ENCODE data around the gene AGPAT2.
"Not testable (repeated sequence)": the region's sequence is repeated elsewhere in the genome, so short reads cannot be mapped to it uniquely, and the experiment has no call there.

AGPAT2 gene

GRCh38 chr9:136643596-136644342 is 43.5 kb downstream of the AGPAT2 start:
- no peak for DNase-seq

DNA sequence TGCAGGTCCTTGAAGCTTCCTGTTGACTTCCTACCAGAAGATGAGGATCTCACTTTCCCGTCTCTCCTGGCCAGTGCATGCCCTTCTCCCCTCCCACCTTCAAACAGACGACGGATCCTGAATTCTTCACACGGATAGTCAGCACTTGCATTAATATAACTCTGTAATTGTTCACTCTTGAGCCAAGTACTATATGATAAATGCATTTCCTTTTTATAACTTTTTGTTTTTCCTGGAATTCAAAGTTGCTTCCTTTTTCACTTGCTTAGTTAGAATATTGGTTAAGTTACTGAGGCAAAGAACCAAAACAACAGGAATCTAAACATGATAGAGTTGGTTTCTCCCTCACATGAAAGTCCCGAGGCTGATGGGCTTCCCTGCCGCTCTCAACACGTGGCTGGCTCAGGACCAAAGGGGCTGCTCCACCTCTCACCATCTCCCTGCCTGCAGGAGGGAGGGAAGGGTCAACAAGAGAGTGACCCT is 44.8 kb downstream of the AGPAT2 start:
- DNase-seq = no peak

DNA sequence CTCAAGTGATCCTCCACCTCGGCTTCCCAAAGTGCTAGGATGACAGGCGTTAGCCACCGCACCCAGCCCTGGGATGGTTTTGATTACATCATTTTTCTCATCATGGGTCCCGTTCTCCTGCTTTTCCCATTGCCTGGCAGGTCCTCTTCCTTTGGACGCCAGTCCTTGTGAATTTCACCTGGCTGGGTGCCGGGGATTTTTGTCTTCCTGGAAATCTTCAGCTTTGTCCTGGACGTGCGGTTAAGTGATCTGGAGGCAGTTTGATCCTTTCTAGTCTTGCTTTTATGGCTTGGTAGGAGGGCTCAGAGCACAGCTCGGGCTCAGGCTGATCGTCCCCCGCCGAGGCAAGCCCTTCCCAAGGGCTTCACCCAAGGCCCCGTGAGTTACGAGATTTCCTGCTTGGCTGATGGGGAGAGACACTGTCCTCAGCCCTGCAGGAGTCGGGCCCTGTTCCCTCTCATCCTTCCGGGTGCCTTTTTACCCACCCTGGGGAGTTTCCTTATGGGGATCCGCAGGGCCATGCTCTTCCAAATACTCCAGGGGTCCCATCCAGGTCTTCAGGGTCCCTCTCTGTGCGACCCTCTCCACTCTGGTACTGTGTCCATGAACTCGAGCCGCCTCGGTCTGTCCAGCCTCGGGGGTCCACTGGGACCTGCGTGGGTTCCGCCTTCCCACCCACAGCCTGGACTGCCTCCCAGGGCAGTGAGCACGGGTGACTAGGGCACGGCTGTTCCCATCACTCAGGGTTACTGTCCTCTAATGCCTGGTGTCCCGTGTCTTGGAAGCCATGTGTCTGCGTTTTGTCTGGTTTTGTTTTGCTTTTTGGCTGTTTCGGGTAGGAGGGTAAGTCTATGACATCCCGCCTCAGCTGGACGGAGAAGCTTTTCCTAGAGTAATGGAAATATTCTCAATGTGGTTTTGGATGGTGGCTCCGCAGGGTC is 46.8 kb downstream of the AGPAT2 start:
- no peak for DNase-seq

DNA sequence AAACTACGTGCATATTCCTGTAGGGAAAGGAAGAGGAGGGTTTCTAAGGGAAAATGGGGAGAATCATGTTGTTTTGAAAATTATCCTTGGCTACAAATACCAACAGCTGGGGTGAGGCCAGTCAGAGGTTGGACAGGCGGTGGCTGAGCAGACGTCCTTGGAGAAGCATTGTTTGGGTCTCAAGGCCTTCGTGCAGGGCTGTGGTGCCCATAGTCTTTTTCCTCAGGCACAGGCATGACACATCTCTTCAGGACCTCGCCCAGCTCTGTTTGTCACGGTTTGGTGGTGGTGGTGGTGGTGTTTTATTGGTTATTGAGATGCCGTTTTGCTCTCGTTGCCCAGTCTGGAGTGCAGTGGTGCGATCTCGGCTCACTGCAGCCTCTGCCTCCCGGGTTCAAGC is 52.4 kb downstream of the AGPAT2 start:
- no peak for DNase-seq

- DNase-seq = not testable (repeated sequence)
Measured at GRCh38 chr9:136632491-136633106, 54.7 kb downstream of the AGPAT2 start.

DNA sequence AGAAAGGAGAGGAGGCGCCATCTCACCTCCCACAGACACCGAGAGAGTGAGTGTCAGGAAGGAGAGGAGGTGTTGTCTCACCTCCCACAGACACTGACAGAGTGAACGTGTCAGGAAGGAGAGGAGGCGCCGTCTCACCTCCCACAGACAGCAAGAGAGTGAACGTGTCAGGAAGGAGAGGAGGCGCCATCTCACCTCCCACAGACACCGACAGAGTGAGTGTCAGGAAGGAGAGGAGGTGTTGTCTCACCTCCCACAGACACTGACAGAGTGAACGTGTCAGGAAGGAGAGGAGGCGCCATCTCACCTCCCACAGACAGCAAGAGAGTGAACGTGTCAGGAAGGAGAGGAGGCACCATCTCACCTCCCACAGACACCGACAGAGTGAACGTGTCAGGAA is 55.2 kb downstream of the AGPAT2 start:
- not testable (repeated sequence) for DNase-seq

DNA sequence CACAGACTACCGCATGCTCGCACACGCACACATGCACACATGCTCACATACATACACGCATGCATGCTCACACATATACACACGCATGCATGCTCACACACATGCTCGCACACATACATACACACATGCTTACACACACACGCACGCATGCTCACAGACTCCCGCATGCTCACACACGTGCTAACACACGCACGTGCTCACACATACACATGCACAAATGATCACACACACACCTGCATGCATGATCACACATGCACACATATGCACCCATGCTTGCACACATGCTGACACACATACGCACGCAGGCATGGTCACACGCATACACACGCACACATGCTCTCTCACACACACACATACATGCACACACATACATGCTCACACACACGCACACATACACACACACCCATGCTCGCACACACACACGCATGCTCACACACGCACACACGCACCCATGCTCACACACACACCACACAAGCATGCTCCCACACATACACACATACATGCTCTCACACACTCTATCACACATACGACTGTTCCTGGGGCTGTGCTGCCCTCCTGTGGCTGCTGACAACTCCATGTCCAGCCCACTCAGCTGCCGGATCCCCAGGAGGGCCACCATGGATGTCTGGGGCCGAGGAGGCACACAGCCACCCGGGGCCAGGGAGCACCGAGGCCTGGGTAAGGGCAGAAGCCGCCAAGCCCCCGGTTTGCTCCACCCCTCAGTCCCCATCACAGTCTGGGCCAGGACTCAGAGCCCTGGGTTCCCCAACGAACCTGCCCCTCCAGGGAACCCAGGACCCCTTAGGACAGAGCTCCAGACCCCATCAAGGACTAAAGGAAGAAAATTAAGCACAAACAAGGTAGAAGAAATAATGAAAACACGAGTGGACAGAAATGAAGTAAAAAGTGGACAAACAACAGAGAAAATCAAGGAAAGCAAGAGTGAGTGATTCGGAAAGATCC is 55.9 kb downstream of the AGPAT2 start:
- peak; percentile 73 for DNase-seq

DNA sequence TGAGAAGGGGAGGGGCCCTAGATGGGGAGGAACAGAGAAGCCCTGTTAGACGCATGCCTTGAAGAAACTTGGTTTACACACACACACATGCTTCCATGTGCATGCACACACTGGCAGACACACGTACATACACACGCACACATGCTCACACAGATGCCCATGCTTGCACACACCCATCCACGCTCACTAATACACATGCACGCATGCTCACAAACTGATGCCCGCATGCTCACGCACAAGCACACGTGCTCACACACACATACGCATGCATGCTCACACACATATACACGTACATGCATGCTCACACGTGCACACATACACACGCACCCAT is 56.6 kb downstream of the AGPAT2 start:
- no peak for DNase-seq

GRCh38 chr9:136629879-136630661 is 57.2 kb downstream of the AGPAT2 start:
- DNase-seq = peak; percentile 44

DNA sequence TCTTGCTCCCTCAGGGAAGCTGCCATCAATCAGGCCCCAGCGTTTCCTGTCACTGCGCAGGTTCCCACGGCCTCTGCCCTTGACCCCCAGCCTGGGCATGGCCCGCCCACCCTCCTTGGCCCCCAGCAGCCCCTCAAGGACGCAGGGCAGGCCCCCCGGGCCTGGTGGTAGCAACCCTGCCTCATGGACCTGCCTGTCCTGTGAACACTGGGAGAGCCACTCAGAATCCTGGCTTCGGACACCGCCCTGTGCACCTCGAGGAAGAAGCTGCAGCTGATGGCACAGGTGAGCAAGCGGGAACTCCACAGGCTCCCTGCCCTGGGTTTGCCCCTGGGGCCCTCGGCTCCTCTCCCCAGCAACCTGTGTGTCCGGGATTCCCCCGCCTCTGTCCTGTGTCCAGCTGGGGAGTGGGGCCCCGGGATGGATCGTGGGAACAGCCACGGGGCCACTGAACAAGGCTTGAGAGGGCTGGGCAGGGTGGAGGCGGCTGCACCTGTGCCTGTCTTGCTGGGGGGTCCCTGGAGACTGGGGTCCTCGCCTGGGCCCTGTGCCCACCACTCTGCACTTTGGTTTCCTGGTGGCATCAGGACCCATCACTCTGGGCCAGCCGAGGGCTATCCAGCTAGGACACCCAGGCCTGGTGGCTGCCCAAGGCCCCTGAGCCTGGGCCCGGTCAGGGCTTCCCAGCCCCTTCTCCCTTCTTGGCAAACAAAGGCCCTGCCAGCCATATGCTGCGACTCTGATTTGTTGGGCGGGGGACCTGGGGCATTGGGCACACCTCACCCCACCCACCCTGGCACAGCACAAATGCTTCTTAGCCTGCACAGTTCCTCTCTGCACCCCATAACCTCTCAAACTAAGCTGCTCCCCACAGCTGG is 58.0 kb downstream of the AGPAT2 start:
- DNase-seq = no peak

GRCh38 chr9:136628268-136628667 is 59.0 kb downstream of the AGPAT2 start:
- DNase-seq = no peak

DNA sequence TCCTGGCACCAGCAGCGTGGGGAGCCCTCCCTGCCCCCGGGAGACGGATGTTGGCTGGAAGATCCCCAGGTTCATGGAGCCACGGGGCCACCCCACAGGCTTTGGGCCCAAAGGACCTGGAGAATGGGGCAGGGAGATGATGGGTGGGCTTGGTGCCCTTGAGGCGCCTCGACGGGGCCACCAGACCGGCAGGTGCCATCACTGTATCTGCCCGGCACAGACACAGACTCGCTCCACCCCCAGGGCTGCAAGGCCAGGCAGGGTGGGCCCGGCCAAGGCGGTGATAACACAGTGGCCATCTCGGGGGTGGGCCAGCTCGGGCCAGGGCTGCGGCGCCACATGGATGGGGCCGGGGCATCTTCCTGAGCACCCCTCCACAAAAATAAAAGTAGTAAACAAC is 59.6 kb downstream of the AGPAT2 start:
- DNase-seq = no peak

GRCh38 chr9:136626740-136627642 is 60.3 kb downstream of the AGPAT2 start:
- no peak for DNase-seq

DNA sequence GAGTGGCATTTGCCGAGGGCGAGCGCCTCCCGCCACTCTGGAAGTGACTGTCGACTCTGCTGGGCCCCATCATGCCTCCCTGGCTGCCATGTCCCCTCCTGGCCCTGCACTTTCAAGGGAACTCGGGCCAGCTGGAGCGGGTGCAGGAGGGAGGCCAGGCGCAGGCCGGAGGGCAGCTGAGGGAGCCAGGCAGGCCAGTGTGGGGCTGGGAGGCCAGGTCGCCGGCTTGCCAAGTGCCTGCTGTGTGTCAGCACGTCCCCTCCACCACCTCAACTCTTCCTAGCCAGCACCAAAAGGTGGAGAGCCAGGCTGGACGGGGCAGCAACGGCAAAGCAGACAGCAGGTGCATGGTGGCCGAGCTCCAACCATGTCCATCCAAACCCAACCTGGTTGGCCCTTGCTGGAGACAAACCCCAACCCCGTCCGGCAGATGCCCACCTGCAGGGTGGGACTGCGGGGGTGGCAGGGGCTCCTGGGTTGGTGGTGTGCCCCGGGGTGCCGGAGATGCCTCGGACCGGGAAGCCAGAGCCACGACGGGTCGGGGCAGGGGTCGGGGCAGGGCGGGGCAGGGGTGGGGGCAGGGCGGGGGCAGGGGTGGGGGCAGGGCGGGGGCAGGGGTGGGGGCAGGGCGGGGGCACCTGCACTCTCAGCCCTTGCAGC is 61.1 kb downstream of the AGPAT2 start:
- DNase-seq = no peak

DNA sequence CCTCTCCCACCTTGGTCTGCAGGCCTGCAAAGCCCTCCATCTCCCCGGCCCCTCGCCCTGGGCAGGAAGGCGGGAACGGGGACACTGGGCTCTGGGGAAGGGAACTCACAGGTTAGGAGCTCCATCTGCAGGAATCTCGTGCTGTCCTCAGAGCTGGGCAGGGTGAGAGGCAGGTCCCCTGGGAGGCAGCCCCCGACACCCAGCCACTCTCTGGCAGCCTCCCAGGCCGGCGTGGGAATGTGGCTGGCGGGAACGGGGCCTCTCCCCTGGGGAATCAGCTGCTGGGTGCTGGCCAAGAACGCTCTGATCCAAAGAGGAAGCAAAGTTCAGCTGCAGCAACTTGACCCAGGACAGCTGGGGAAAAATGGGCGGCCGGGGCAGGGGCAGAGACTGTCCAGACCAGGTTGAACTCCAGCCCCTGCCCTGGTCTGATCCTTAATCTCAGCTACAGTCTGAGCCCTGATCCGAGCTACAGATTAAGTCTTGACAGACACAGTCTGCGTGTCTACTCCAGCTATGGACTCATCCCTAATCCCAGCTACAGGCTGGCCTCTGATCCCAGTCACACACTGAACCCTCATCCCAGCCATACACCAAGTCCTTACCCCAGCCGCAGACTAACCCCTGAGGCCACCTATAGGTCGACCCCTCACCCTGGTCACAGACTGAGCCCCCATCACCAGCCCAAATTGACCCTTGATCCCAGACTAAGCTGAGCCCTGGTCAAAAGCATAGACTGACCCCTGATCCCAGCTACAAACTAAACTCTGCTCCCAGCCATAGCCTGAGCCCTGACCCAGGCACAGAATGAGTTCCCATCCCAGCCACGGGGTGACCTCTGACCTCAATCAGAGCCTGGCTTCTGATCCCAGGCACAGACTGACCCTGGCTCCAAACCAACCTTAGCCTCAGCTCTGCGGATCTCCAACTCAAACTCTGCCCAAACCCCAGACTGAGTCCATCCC is 61.9 kb downstream of the AGPAT2 start:
- DNase-seq = peak; percentile 65

- no peak for DNase-seq
Measured at GRCh38 chr9:136624184-136624951, 62.9 kb downstream of the AGPAT2 start.

DNA sequence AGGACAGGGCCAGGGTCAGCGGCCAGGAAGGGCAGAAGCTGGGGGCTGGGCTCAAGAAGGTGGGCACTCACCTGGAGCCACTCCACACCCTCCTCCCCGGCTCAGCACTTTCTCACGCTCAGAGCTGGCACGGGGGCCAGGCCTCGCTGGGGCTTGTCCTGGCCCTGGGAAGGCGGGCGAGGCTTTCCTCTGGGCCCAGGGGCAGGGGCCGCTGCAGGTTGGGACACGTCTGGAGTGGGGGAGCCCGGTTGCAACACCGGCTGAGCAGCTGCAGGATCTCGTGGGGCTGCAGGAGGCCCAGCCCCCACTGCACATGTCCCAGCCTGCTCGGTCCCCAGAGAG is 63.4 kb downstream of the AGPAT2 start:
- no peak for DNase-seq
